Fibroblast of lung (primary cell): ENCODE measurements around the gene CPOX.

Experiments used
- CTCF ChIP-seq, 2 donors: IDR thresholded peaks in 1 of 2; conservative IDR thresholded peaks in 1 of 2; 1 replicate in 1 of 2; 2 replicates in 1 of 2; pipeline ENCODE4 v1.5.1; 2011 to 2012; ENCODE audit warnings: low read length in 2 of 2, control low read depth in 1 of 2, inconsistent platforms in 1 of 2, low read depth in 1 of 2, mild to moderate bottlenecking in 1 of 2
- EZH2 ChIP-seq: IDR thresholded peaks from 2 replicates; pipeline ENCODE4 v1.5.1; 2012; ENCODE audit warnings: low read length, control low read depth, mild to moderate bottlenecking; ENCODE audit errors: missing control alignments

- TF ChIP-seq CTCF (conservative IDR thresholded peaks at IDR 0.05 in 1 of 2, IDR thresholded peaks at IDR 0.05 in 1 of 2; ENCODE audit: low read depth in 1 of 2, low read length in 2 of 2) (no peak), EZH2 (no peak)
Measured at GRCh38 chr3:98574132-98574531, 19.3 kb downstream of the CPOX start.
